Progenitor cell of endocrine pancreas (in vitro differentiated cells): ENCODE measurements around the gene CPT1B. TPM values are rescaled to one million over a fixed set of nuclear protein-coding genes. Genes with fewer than 3 reads are reported as not detected.
A peak's percentile ranks its signal among the peaks of the same experiment; 100 is the strongest.

Source experiments
- DNase-seq: peaks from one replicate; pipeline ENCODE4 v3.0.0; 2021; ENCODE audit warnings: low spot score; ENCODE audit not compliant: unreplicated experiment
- H3K27ac Mint-ChIP-seq: 2 replicates; pipeline ENCODE4 v1.8.0; 2021; ENCODE audit warnings: mild to moderate bottlenecking, moderate library complexity, mixed read lengths
- H3K27me3 Mint-ChIP-seq: 2 replicates; pipeline ENCODE4 v1.8.0; 2021; ENCODE audit warnings: mixed read lengths
- H3K36me3 Mint-ChIP-seq: 2 replicates; pipeline ENCODE4 v1.8.0; 2022; ENCODE audit warnings: mixed read lengths; ENCODE audit not compliant: insufficient read depth
- H3K4me1 Mint-ChIP-seq: 2 replicates; pipeline ENCODE4 v1.8.0; 2021; ENCODE audit warnings: low read depth, mixed read lengths
- H3K4me3 Mint-ChIP-seq: 2 replicates; pipeline ENCODE4 v1.8.0; 2021; ENCODE audit warnings: low read depth, mild to moderate bottlenecking, moderate library complexity, mixed read lengths
- H3K9me3 Mint-ChIP-seq: 2 replicates; pipeline ENCODE4 v1.8.0; 2021; ENCODE audit warnings: low read depth, mixed read lengths
- total RNA-seq: library from RNA; stranded (reverse); gene quantifications from 2 replicates; pipeline ENCODE4 v1.2.1, GENCODE V29; 2021
- TF ChIP-seq, protein P1 (sequence below): fragments of 200-600 bp; sonication (generic); IDR thresholded peaks from one replicate; pipeline ENCODE4 v1.5.0; 2021; ENCODE audit warnings: antibody characterized with exemption, mild to moderate bottlenecking; ENCODE audit not compliant: unreplicated experiment

CPT1B gene
- total RNA-seq, 1 donor from 2014 or later = 136 TPM

DNA sequence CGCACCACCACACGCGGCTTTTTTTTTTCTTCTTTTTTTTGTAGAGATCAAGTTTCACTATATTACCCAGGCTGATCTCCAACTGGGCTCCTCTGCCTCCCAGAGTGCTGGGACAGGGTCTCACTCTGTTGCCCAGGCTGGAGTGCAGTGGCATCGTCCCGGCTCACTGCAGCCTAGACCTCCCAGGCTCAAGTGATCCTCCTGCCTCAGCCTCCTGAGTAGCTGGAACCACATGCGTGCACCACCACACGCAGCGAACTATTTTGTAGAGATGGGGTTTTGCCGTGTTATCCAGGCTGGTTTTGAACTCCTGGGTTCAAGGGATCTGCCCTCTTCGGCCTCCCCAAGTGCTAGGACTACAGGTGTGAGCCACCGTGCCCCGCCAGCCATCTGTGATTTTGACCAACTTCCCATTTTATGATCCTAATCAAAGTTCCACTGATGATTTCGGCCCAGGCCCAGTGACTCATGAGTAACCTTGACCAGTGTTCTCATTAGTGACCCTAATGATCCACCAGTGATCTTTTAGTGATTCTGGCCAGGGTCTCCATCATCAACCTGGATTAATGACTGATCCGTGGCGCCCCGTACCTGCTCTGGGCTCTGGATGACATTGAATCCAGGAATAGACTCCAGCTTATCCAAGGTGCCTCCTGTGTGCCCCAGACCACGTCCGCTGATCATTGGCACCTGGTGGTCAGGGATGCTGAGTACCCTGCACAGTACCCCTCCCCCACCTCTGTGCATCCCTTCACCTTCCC, 50.1 kb downstream of the CPT1B start:
- Mint-ChIP-seq H3K27me3 (peaks cover 25% of the 10 kb centered on the region), H3K27ac (peak overlapping the region; percentile 52), H3K4me3 (peak overlapping the region; percentile 61), H3K4me1 (peaks cover 15% of the 10 kb centered on the region), H3K36me3 (peaks cover 4% of the 10 kb centered on the region), H3K9me3 (no peaks in the 10 kb centered on the region)
- DNase-seq = no peak
- TF ChIP-seq, protein P1, sequence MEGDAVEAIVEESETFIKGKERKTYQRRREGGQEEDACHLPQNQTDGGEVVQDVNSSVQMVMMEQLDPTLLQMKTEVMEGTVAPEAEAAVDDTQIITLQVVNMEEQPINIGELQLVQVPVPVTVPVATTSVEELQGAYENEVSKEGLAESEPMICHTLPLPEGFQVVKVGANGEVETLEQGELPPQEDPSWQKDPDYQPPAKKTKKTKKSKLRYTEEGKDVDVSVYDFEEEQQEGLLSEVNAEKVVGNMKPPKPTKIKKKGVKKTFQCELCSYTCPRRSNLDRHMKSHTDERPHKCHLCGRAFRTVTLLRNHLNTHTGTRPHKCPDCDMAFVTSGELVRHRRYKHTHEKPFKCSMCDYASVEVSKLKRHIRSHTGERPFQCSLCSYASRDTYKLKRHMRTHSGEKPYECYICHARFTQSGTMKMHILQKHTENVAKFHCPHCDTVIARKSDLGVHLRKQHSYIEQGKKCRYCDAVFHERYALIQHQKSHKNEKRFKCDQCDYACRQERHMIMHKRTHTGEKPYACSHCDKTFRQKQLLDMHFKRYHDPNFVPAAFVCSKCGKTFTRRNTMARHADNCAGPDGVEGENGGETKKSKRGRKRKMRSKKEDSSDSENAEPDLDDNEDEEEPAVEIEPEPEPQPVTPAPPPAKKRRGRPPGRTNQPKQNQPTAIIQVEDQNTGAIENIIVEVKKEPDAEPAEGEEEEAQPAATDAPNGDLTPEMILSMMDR = no peak

DNA sequence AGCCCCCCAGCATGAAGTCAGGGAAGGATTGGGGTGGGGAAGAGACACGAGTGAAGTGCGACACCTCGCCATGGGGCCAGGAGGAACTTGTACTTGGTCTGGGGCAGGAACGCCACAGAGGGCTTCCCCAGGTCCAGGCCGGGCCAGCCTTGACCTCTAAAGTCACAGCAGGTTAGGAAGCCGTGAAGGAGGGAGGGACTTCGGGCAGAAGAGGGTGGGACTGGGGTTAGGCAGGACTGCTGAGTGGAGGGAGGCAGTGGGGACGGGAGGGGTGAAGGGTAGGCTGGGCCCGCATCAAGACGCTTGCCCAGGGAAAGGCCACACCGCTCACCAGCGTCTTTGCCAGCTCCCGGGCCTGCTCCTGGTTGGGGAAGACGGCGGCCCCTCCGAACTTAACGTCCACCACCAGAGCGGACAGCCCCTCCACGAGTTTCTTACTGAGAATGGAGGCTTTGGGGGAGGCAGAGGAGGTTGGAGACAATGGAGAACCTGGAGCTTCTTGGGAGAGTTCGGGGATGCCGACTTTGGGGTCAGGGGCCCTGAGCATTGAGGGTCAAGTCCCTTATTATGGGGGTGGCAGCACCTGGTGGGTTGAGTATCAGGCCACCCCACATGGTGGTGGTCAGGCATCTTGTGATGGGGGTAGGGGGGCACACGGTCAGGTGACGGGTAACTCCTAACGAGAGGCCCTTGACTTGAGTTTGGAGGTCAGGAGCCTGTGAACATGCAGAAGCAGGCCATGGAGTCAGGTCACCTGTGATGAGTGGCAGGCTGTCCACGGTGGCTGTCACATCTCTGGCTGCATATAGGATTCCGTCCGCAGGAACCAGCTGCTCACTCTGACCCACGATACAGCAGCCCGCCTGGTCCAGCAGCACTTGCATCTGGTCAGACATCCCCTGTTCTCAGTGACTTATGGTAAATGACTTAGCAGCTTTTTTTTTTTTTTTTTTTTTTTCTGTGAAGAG, 51.1 kb downstream of the CPT1B start:
- no peaks in the 10 kb centered on the region for H3K9me3 Mint-ChIP-seq
- DNase-seq = no peak
- peak overlapping the region; percentile 61 for H3K4me3 Mint-ChIP-seq
- peaks cover 4% of the 10 kb centered on the region for H3K36me3 Mint-ChIP-seq
- TF ChIP-seq, protein P1 = no peak
- peaks cover 18% of the 10 kb centered on the region for H3K27me3 Mint-ChIP-seq
- peaks cover 11% of the 10 kb centered on the region for H3K4me1 Mint-ChIP-seq
- peak overlapping the region; percentile 33 for H3K27ac Mint-ChIP-seq

DNA sequence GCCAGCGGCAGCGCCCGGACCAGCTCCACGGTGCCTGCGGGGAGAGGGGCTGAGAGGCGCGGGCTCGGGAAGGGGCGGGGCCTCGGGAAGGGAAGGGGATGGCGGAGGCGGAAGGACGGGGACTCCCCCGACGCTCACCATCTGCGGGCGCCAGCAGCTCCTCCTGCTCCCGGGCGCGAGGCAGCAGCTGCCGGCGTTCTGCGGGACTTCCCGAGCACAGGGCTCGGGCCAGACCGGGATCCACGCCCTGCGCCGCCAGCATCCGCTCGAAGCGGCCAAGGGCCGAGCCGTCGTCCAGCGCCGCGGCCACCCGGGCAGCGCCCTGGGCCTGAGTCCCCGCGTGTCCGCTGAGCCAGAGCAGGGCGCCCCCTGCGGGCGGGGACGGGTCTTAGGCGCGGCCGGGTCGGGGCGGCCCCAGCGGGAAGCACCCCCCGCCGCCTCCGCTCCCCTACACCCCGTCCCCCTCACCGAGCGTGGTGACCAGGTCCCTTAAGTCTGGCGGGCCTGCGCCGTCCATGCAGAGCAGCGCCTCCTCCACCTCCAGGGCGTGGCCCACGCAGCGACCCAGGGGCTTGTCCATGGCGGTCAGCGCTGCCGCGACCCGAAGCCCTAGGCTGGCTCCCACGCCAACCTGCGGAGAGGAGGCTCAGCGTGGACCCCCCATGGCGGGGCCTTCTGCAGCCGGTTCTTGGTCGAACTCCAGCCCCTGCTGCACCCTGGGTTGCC, 52.0 kb downstream of the CPT1B start:
- TF ChIP-seq, protein P1 = peak; percentile 69
- H3K27ac Mint-ChIP-seq = peak overlapping the region; percentile 33
- peaks cover 11% of the 10 kb centered on the region for H3K4me1 Mint-ChIP-seq
- H3K9me3 Mint-ChIP-seq = no peaks in the 10 kb centered on the region
- H3K4me3 Mint-ChIP-seq = peak overlapping the region; percentile 61
- peak; percentile 70 for DNase-seq
- peaks cover 18% of the 10 kb centered on the region for H3K27me3 Mint-ChIP-seq
- H3K36me3 Mint-ChIP-seq = peaks cover 4% of the 10 kb centered on the region

DNA sequence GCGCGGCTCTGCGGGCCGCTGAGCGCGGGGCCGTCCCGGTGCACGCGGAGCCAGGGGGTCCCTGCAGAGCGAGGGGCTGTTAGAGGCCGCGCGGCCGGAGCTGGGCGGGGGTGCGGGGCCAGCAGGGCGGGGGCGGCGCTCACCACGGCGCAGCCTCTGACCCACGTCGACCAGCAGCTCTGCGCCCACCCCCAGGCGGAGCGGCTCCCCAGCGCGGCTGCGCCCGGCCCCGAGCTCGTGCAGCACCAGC, 52.4 kb downstream of the CPT1B start:
- TF ChIP-seq, protein P1 = peak; percentile 65
- Mint-ChIP-seq H3K4me1 (peaks cover 11% of the 10 kb centered on the region), H3K27ac (no peak overlapping the region), H3K9me3 (no peaks in the 10 kb centered on the region), H3K4me3 (peak overlapping the region; percentile 83), H3K27me3 (peaks cover 14% of the 10 kb centered on the region), H3K36me3 (peaks cover 4% of the 10 kb centered on the region)
- no peak for DNase-seq
